ENCODE results near the gene OBSCN.

DNA sequence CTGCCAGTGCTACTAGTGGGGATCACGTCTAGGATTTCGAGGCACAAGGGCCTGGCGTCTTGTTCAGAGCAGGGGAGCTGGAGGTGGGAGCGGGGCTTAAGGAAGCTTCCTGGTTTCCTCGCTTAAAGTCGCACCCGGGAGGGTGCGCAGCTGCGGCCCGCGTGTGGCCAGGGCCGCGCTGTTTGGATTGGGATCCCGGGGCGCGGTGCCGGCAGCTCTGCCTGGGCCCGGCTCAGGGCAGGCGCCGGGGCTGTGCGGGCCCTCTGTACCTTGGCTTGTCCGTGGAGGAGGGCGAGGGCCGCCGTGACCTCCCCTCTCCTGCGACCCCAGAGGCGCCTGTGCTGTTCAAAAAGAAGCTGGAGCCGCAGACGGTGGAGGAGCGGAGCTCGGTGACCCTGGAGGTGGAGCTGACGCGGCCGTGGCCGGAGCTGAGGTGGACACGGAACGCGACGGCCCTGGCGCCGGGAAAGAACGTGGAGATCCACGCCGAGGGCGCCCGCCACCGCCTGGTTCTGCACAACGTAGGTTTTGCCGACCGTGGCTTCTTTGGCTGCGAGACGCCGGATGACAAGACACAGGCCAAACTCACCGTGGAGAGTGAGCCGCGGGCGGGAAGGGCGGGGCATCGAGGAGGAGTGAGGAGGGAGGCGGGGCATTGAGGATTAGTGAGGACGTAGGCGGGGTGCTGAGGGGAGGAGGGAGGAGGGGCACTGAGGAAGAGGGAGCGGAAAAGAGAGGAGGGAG, 67.8 kb downstream of the OBSCN start:
- TF ChIP-seq, protein P1, sequence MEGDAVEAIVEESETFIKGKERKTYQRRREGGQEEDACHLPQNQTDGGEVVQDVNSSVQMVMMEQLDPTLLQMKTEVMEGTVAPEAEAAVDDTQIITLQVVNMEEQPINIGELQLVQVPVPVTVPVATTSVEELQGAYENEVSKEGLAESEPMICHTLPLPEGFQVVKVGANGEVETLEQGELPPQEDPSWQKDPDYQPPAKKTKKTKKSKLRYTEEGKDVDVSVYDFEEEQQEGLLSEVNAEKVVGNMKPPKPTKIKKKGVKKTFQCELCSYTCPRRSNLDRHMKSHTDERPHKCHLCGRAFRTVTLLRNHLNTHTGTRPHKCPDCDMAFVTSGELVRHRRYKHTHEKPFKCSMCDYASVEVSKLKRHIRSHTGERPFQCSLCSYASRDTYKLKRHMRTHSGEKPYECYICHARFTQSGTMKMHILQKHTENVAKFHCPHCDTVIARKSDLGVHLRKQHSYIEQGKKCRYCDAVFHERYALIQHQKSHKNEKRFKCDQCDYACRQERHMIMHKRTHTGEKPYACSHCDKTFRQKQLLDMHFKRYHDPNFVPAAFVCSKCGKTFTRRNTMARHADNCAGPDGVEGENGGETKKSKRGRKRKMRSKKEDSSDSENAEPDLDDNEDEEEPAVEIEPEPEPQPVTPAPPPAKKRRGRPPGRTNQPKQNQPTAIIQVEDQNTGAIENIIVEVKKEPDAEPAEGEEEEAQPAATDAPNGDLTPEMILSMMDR (conservative IDR thresholded peaks at IDR 0.05) = no peak
- TF ChIP-seq ZFX (IDR thresholded peaks at IDR 0.05) = no peak

Measured in C4-2B (cell line).